ENCODE measurements around the gene TSKU. TPM values are rescaled to one million over a fixed set of nuclear protein-coding genes. Genes with fewer than 3 reads are reported as not detected.

Gene TSKU
- total RNA-seq, 1 donor from 2014 or later, result 1.1 TPM

GRCh38 chr11:76836613-76837291 is 53.6 kb downstream of the TSKU start:
- Mint-ChIP-seq H3K4me1 (ENCODE audit: low read depth) (no peaks in the 10 kb centered on the region), H3K27ac (no peak overlapping the region), H3K36me3 (ENCODE audit: low read depth) (no peaks in the 10 kb centered on the region), H3K4me3 (no peak overlapping the region), H3K27me3 (ENCODE audit: insufficient read depth) (peaks cover 18% of the 10 kb centered on the region), H3K9me3 (no peaks in the 10 kb centered on the region)
- DNase-seq (ENCODE audit: low spot score), result no peak
- intact Hi-C loops (cut with micrococcal nuclease), result no loop called here

- no peaks in the 10 kb centered on the region for H3K4me1 Mint-ChIP-seq (ENCODE audit: low read depth)
- intact Hi-C loops (cut with micrococcal nuclease), result no loop called here
- H3K27ac Mint-ChIP-seq, result no peak overlapping the region
- peaks cover 18% of the 10 kb centered on the region for H3K27me3 Mint-ChIP-seq (ENCODE audit: insufficient read depth)
- H3K36me3 Mint-ChIP-seq (ENCODE audit: low read depth), result no peaks in the 10 kb centered on the region
- no peak for DNase-seq (ENCODE audit: low spot score)
- H3K9me3 Mint-ChIP-seq, result no peaks in the 10 kb centered on the region
- no peak overlapping the region for H3K4me3 Mint-ChIP-seq
Measured at GRCh38 chr11:76837696-76838677, 54.8 kb downstream of the TSKU start.

DNA sequence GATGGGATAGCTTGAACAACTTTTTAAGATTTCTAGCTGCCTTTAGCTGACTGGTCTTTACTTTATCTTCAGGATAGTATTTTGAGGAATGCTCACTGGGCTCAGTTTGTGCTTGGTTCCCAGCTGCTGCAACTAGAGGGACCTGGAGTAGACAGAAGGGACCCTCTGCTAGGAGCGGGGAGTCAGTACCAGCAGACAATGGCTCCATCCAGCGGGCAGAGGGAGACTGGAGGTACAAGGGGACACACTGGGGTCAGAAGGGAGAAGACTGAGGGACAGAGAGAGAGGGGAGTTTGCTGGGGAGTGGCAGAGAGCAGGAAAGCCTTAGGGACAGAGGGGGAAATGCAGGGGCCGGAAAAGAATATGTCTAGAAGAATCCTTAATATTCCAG is 55.5 kb downstream of the TSKU start:
- no peaks in the 10 kb centered on the region for H3K4me1 Mint-ChIP-seq (ENCODE audit: low read depth)
- DNase-seq (ENCODE audit: low spot score), result no peak
- no peak overlapping the region for H3K4me3 Mint-ChIP-seq
- no peaks in the 10 kb centered on the region for H3K36me3 Mint-ChIP-seq (ENCODE audit: low read depth)
- no peak overlapping the region for H3K27ac Mint-ChIP-seq
- intact Hi-C loops (cut with micrococcal nuclease), result no loop called here
- peaks cover 12% of the 10 kb centered on the region for H3K27me3 Mint-ChIP-seq (ENCODE audit: insufficient read depth)
- H3K9me3 Mint-ChIP-seq, result no peaks in the 10 kb centered on the region

DNA sequence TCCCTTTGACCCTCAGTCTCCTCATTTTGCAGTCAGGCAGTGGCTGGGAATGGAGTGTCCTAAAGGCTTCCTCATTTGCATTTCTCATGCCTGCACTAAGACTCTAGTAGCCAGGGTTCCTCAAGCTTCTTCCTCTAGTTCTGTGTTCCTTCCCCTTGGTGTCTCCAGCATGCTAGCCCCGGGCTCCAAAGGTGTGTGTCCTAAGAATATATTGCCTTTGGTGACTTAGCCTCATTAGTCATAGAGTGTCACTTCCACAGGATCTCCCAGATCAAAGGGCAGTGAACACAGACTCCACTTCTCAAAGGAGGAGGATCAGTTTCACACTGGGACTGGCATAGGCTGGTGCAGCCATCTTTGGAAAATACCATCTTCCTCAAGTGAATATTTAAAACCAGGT is 56.2 kb downstream of the TSKU start:
- Mint-ChIP-seq H3K9me3 (no peaks in the 10 kb centered on the region), H3K4me3 (no peak overlapping the region), H3K4me1 (ENCODE audit: low read depth) (no peaks in the 10 kb centered on the region), H3K27me3 (ENCODE audit: insufficient read depth) (peaks cover 14% of the 10 kb centered on the region), H3K36me3 (ENCODE audit: low read depth) (no peaks in the 10 kb centered on the region), H3K27ac (no peak overlapping the region)
- DNase-seq (ENCODE audit: low spot score), result no peak
- intact Hi-C loops (cut with micrococcal nuclease), result no loop called here

GRCh38 chr11:76841923-76842452 is 58.8 kb downstream of the TSKU start:
- no peak overlapping the region for H3K4me3 Mint-ChIP-seq

GRCh38 chr11:76843907-76844306 is 60.8 kb downstream of the TSKU start:
- intact Hi-C loops (cut with micrococcal nuclease), result no loop called here

More at GRCh38 chr11:76841923-76842452, 58.8 kb downstream of the TSKU start:
- Mint-ChIP-seq H3K36me3 (ENCODE audit: low read depth) (no peaks in the 10 kb centered on the region), H3K27me3 (ENCODE audit: insufficient read depth) (peaks cover 15% of the 10 kb centered on the region), H3K27ac (no peak overlapping the region), H3K4me1 (ENCODE audit: low read depth) (no peaks in the 10 kb centered on the region), H3K9me3 (no peaks in the 10 kb centered on the region)
- intact Hi-C loops (cut with micrococcal nuclease), result no loop called here
- no peak for DNase-seq (ENCODE audit: low spot score)

GRCh38 chr11:76844511-76844910 is 61.4 kb downstream of the TSKU start:
- intact Hi-C loops (cut with micrococcal nuclease), result no loop called here
- Mint-ChIP-seq H3K27ac (no peak overlapping the region), H3K4me3 (no peak overlapping the region), H3K36me3 (ENCODE audit: low read depth) (no peaks in the 10 kb centered on the region), H3K4me1 (ENCODE audit: low read depth) (no peaks in the 10 kb centered on the region), H3K9me3 (no peaks in the 10 kb centered on the region), H3K27me3 (ENCODE audit: insufficient read depth) (peaks cover 16% of the 10 kb centered on the region)
- DNase-seq (ENCODE audit: low spot score), result no peak

More at GRCh38 chr11:76843907-76844306, 60.8 kb downstream of the TSKU start:
- Mint-ChIP-seq H3K27ac (no peak overlapping the region), H3K36me3 (ENCODE audit: low read depth) (no peaks in the 10 kb centered on the region), H3K27me3 (ENCODE audit: insufficient read depth) (peaks cover 19% of the 10 kb centered on the region), H3K4me1 (ENCODE audit: low read depth) (no peaks in the 10 kb centered on the region), H3K4me3 (no peak overlapping the region), H3K9me3 (no peaks in the 10 kb centered on the region)
- no peak for DNase-seq (ENCODE audit: low spot score)

DNA sequence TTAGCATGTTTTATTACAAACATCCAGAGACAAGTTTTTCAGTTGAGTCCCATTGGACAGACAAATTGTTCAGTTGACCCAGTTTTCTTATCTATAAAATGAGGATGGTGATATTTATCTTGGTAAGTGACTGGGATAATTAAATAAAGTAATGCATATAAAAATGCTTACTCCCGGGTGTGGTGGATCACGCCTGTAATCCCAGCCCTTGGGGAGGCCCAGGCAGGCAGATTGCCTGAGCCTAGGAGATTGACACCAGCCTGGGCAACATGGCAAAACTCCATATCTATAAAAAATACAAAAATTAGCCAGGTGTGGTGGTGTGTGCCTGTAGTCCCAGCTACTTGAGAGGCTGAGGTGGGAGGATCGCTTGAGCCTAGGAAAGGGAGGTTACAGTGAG is 61.9 kb downstream of the TSKU start:
- H3K27me3 Mint-ChIP-seq (ENCODE audit: insufficient read depth), result peaks cover 13% of the 10 kb centered on the region
- intact Hi-C loops (cut with micrococcal nuclease), result no loop called here
- DNase-seq (ENCODE audit: low spot score), result no peak
- no peak overlapping the region for H3K4me3 Mint-ChIP-seq
- H3K4me1 Mint-ChIP-seq (ENCODE audit: low read depth), result no peaks in the 10 kb centered on the region
- H3K36me3 Mint-ChIP-seq (ENCODE audit: low read depth), result no peaks in the 10 kb centered on the region
- H3K9me3 Mint-ChIP-seq, result no peaks in the 10 kb centered on the region
- no peak overlapping the region for H3K27ac Mint-ChIP-seq

- no peak overlapping the region for H3K4me3 Mint-ChIP-seq
- peaks cover 9% of the 10 kb centered on the region for H3K27me3 Mint-ChIP-seq (ENCODE audit: insufficient read depth)
- no peaks in the 10 kb centered on the region for H3K4me1 Mint-ChIP-seq (ENCODE audit: low read depth)
- H3K27ac Mint-ChIP-seq, result no peak overlapping the region
- intact Hi-C loops (cut with micrococcal nuclease), result no loop called here
- no peak for DNase-seq (ENCODE audit: low spot score)
- no peaks in the 10 kb centered on the region for H3K36me3 Mint-ChIP-seq (ENCODE audit: low read depth)
- H3K9me3 Mint-ChIP-seq, result no peaks in the 10 kb centered on the region
Measured at GRCh38 chr11:76846441-76846840, 63.3 kb downstream of the TSKU start.

Other genes starting within 250 kb of the TSKU start
- 5.5 and 5.7 TPM in 2 replicates for gene LRRC32, start 112.6 kb upstream of the TSKU start, total RNA-seq
- gene ACER3, start 77.6 kb downstream of the TSKU start, total RNA-seq, result 9.9 and 12.2 TPM in 2 replicates